Smooth muscle cell (in vitro differentiated cells): Measurements from ENCODE around the gene KMO. TPM values are rescaled to one million over a fixed set of nuclear protein-coding genes. Genes with fewer than 3 reads are reported as not detected.

ENCODE experiments used
- DNase-seq: peaks from one replicate; lab custom pipeline; 2025; ENCODE audit not compliant: unreplicated experiment; lab: John Stamatoyannopoulos, UW
- H2AFZ ChIP-seq: fragments of 200-600 bp; sonication (generic); 2 replicates; pipeline ENCODE4 v1.6.0; 2016; ENCODE audit warnings: antibody characterized with exemption, low read depth, mild to moderate bottlenecking
- H3F3A ChIP-seq: fragments of 200-600 bp; sonication (generic); 2 replicates; pipeline ENCODE4 v1.6.0; 2017; ENCODE audit warnings: antibody characterized with exemption, low read depth
- H3K27ac ChIP-seq: fragments of 200-600 bp; sonication (generic); 2 replicates; pipeline ENCODE4 v1.5.1; 2016; ENCODE audit warnings: low read depth, mild to moderate bottlenecking
- H3K27me3 ChIP-seq: fragments of 200-600 bp; sonication (generic); 2 replicates; pipeline ENCODE4 v1.6.1; 2016; ENCODE audit warnings: low read depth, mild to moderate bottlenecking
- H3K36me3 ChIP-seq: fragments of 200-600 bp; sonication (generic); 2 replicates; pipeline ENCODE4 v1.5.1; 2016; ENCODE audit warnings: low read depth
- H3K4me1 ChIP-seq: fragments of 200-600 bp; sonication (generic); 2 replicates; pipeline ENCODE4 v1.5.1; 2016; ENCODE audit warnings: low read depth
- H3K4me2 ChIP-seq: fragments of 200-600 bp; sonication (generic); 2 replicates; pipeline ENCODE4 v1.6.0; 2016; ENCODE audit warnings: mild to moderate bottlenecking
- H3K4me3 ChIP-seq: fragments of 200-600 bp; sonication (generic); 2 replicates; pipeline ENCODE4 v1.5.1; 2016; ENCODE audit warnings: mild to moderate bottlenecking
- H3K79me2 ChIP-seq: fragments of 200-600 bp; sonication (generic); 2 replicates; pipeline ENCODE4 v1.6.0; 2016; ENCODE audit warnings: low read depth, mild to moderate bottlenecking
- H3K9ac ChIP-seq: fragments of 200-600 bp; sonication (generic); 2 replicates; pipeline ENCODE4 v1.6.0; 2016; ENCODE audit warnings: low read depth
- H3K9me3 ChIP-seq: fragments of 200-600 bp; sonication (generic); replicated peaks from 2 replicates; pipeline ENCODE4 v1.5.1; 2016; ENCODE audit warnings: low read depth
- H4K20me1 ChIP-seq: fragments of 200-600 bp; sonication (generic); 2 replicates; pipeline ENCODE4 v1.6.0; 2016; ENCODE audit warnings: low read depth
- WGBS: methylation state at CpG from one replicate; pipeline ENCODE4 v1.1.7; 2016; ENCODE audit warnings: low lambda C conversion rate; 5-methylcytosine and 5-hydroxymethylcytosine counted together
- polyA plus RNA-seq: library from polyadenylated mRNA; unstranded; fragments of >200 nt; fragmentation: Nextera tagmentation; extraction: Ambion mirVana; gene quantifications from 2 replicates; pipeline ENCODE4 v1.2.1, GENCODE V29; 2016
- total RNA-seq: library from RNA; depleted of rRNA; stranded (reverse); fragments of >200 nt; gene quantifications from 2 replicates; pipeline ENCODE4 v1.2.3, GENCODE V29; 2014
- TF ChIP-seq, protein P1 (sequence below): fragments of 200-600 bp; sonication (generic); IDR thresholded peaks from 2 replicates; pipeline ENCODE4 v1.5.1; 2017; ENCODE audit warnings: borderline replicate concordance, mild to moderate bottlenecking, antibody characterized with exemption; ENCODE audit not compliant: insufficient read depth, poor library complexity, severe bottlenecking

KMO gene
- total and polyA plus RNA-seq, 2 experiments from 2014 or later: 0.09 TPM

DNA sequence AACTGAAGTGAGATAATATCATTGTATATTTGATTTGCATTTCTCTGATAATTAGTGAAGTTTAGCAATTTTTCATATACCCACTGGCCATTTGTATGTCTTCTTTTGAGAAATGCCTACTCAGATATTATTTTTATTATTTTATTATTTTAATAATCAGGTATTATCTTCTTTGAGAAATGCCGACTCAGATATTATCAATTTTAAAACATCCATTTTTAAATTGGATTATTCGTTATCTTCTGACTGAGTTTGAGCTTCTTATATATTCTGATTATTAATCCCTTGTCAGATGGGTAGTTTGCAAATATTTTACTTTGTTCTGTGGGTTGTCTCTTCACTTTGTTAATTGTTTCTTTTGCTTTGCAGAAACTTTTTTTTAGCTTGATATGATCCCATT, 37.7 kb downstream of the KMO start:
- Histone ChIP-seq H3K9ac (no peak overlapping the region), H3K27me3 (no peaks in the 10 kb centered on the region), H3K4me1 (no peaks in the 10 kb centered on the region), H4K20me1 (no peaks in the 10 kb centered on the region), H2AFZ (no peak overlapping the region), H3K27ac (no peak overlapping the region), H3F3A (no peaks in the 10 kb centered on the region), H3K36me3 (no peaks in the 10 kb centered on the region), H3K4me2 (no peak overlapping the region), H3K4me3 (no peak overlapping the region), H3K79me2 (no peaks in the 10 kb centered on the region), H3K9me3 (no peaks in the 10 kb centered on the region)
- 77% methylated on average over 2 of the region's 2 CpGs for WGBS
- TF ChIP-seq, protein P1, sequence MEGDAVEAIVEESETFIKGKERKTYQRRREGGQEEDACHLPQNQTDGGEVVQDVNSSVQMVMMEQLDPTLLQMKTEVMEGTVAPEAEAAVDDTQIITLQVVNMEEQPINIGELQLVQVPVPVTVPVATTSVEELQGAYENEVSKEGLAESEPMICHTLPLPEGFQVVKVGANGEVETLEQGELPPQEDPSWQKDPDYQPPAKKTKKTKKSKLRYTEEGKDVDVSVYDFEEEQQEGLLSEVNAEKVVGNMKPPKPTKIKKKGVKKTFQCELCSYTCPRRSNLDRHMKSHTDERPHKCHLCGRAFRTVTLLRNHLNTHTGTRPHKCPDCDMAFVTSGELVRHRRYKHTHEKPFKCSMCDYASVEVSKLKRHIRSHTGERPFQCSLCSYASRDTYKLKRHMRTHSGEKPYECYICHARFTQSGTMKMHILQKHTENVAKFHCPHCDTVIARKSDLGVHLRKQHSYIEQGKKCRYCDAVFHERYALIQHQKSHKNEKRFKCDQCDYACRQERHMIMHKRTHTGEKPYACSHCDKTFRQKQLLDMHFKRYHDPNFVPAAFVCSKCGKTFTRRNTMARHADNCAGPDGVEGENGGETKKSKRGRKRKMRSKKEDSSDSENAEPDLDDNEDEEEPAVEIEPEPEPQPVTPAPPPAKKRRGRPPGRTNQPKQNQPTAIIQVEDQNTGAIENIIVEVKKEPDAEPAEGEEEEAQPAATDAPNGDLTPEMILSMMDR: no peak
- no peak for DNase-seq

DNA sequence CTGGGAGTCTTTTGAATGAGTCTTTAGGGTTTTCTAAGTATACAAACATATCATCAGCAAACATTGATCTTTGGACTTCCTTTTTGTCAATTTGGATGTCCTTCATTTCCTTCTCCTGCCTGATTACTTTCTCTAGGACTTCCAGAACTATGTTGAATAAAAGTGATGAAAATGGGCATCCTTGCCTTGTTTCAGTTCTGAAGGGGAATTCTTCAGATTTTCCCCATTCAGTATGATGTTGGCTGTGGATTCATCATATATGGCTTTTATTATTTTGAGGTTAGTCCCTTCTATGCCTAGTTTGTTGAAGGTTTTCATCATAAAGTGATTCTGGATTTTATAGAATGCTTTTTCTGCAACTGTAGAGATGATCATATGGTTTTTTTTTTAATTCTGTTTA, 42.0 kb downstream of the KMO start:
- Histone ChIP-seq H3K36me3 (no peaks in the 10 kb centered on the region), H3K79me2 (no peaks in the 10 kb centered on the region), H3K9me3 (no peaks in the 10 kb centered on the region), H3K9ac (no peak overlapping the region), H3K27me3 (no peaks in the 10 kb centered on the region), H3K27ac (no peak overlapping the region), H3K4me1 (no peaks in the 10 kb centered on the region), H3K4me3 (no peak overlapping the region), H3K4me2 (no peak overlapping the region), H3F3A (no peaks in the 10 kb centered on the region), H2AFZ (no peak overlapping the region), H4K20me1 (no peaks in the 10 kb centered on the region)
- DNase-seq: no peak
- TF ChIP-seq, protein P1: no peak

DNA sequence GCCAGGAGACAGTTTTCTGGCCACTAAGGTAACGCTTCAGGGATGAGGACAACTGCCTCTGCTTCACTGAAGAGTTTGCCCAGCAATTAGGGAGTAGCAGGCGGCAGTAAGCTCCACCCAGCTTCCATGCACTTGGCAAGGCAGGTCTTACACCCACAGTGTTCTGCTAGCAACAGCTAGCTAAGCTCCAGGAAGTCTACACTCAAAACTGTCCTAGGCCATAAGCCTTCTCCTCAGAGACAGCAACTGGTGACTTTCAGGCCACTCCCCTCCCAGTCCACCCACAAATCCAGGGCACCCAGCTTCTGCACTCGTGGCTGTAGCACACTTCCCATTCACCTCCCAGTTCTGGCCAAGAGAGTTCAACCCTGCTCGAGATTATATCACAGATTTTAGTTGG, 47.3 kb downstream of the KMO start:
- Histone ChIP-seq H3K79me2 (no peaks in the 10 kb centered on the region), H3K9ac (no peak overlapping the region), H3K27ac (no peak overlapping the region), H3K36me3 (no peaks in the 10 kb centered on the region), H2AFZ (no peak overlapping the region), H3K27me3 (no peaks in the 10 kb centered on the region), H3F3A (no peaks in the 10 kb centered on the region), H4K20me1 (no peaks in the 10 kb centered on the region), H3K4me3 (no peak overlapping the region), H3K4me1 (no peaks in the 10 kb centered on the region), H3K9me3 (no peaks in the 10 kb centered on the region), H3K4me2 (no peak overlapping the region)
- no peak for DNase-seq
- TF ChIP-seq, protein P1: no peak
- WGBS: 74% methylated on average over 4 of the region's 4 CpGs

DNA sequence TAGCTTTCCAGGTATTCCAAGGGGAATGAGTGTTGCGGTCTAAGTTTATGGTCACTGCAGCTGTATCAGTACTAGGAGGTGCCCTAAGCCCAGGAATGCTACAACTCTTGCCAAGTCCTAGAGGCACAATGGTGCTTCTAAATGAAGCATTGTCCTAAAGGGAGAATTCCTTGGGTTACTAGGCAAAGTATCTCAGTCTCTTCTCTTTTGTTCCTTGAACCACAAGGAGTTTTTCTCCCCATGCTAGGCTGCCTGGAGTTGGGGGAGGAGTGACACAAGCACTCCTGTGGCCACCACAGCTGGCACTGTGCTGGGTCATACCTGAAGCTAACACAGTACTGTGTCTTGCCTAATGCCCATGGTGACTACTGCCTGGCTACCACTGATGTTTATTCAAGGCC, 50.7 kb downstream of the KMO start:
- no peaks in the 10 kb centered on the region for H3K36me3 ChIP-seq
- TF ChIP-seq, protein P1: no peak
- H3K4me3 ChIP-seq: no peak overlapping the region
- no peaks in the 10 kb centered on the region for H3K79me2 ChIP-seq
- H3F3A ChIP-seq: no peaks in the 10 kb centered on the region
- H4K20me1 ChIP-seq: no peaks in the 10 kb centered on the region
- WGBS: 79% methylated on average over 1 of the region's 1 CpG
- no peak overlapping the region for H3K9ac ChIP-seq
- DNase-seq: no peak
- no peaks in the 10 kb centered on the region for H3K9me3 ChIP-seq
- H3K27ac ChIP-seq: no peak overlapping the region
- no peaks in the 10 kb centered on the region for H3K4me1 ChIP-seq
- no peak overlapping the region for H2AFZ ChIP-seq
- H3K4me2 ChIP-seq: no peak overlapping the region
- H3K27me3 ChIP-seq: no peaks in the 10 kb centered on the region
